Caco-2 (cell line): Measurements from ENCODE around the gene TMEM145. TPM values are rescaled to one million over a fixed set of nuclear protein-coding genes. Genes with fewer than 3 reads are reported as not detected.

Experiments
- BruUV-seq: library from RNA; stranded (reverse); fragments of 400-500 nt; replicated peaks from 2 replicates; lab custom pipeline; 2021; lab: Mats Ljungman, UMichigan
- CTCF ChIA-PET: fragments of 300-600 bp; sonication (Branson Sonifier 250); formaldehyde crosslinking; loops from one replicate; lab custom pipeline; 2022; ENCODE audit warnings: antibody characterized with exemption; lab: Charles Lee
- POLR2A ChIA-PET: fragments of 300-600 bp; sonication (Branson Sonifier 250); formaldehyde crosslinking; loops from one replicate; lab custom pipeline; 2022; ENCODE audit warnings: antibody characterized with exemption; lab: Charles Lee
- DNase-seq, 2 experiments: peaks; one replicate each; pipeline versions ENCODE4 v3.0.0 to v3.0.0-alpha.2; 2020 to 2022
- H3K27me3 ChIP-seq: replicated peaks from 2 replicates; pipeline ENCODE4 v1.6.0; 2011; ENCODE audit warnings: low read length; ENCODE audit not compliant: control insufficient read depth, insufficient read depth
- H3K36me3 ChIP-seq: 2 replicates; pipeline ENCODE4 v1.5.1; 2011; ENCODE audit warnings: low read length; ENCODE audit not compliant: control insufficient read depth, insufficient read depth
- H3K4me1 ChIP-seq: fragments of 250-450 bp; sonication (Bioruptor Pico); 2 replicates; pipeline ENCODE4 v1.5.1; 2020; ENCODE audit warnings: mild to moderate bottlenecking
- H3K4me3 ChIP-seq: 2 replicates; pipeline ENCODE4 v1.5.1; 2011; ENCODE audit warnings: low read depth, mild to moderate bottlenecking, control low read depth, low read length
- H3K9me3 ChIP-seq: fragments of 250-450 bp; sonication (Bioruptor Pico); 2 replicates; pipeline ENCODE4 v1.5.1; 2020; ENCODE audit warnings: mild to moderate bottlenecking, moderate library complexity
- H3K27ac Mint-ChIP-seq: one replicate; pipeline ENCODE4 v1.8.0; 2022; ENCODE audit warnings: mixed read lengths; ENCODE audit not compliant: unreplicated experiment
- H3K27me3 Mint-ChIP-seq: one replicate; pipeline ENCODE4 v1.8.0; 2022; ENCODE audit warnings: mixed read lengths; ENCODE audit not compliant: insufficient read depth, unreplicated experiment
- H3K36me3 Mint-ChIP-seq: one replicate; pipeline ENCODE4 v1.8.0; 2022; ENCODE audit warnings: mild to moderate bottlenecking, mixed read lengths; ENCODE audit not compliant: insufficient read depth, unreplicated experiment
- H3K4me1 Mint-ChIP-seq: one replicate; pipeline ENCODE4 v1.8.0; 2022; ENCODE audit warnings: low read depth, mixed read lengths; ENCODE audit not compliant: unreplicated experiment
- H3K4me3 Mint-ChIP-seq: one replicate; pipeline ENCODE4 v1.8.0; 2022; ENCODE audit warnings: mild to moderate bottlenecking, moderate library complexity, mixed read lengths; ENCODE audit not compliant: unreplicated experiment
- H3K9me3 Mint-ChIP-seq: one replicate; pipeline ENCODE4 v1.8.0; 2022; ENCODE audit warnings: mixed read lengths; ENCODE audit not compliant: unreplicated experiment
- CTCF ChIP-seq, 2 experiments: fragments of 200-600 bp in 1 of 2; IDR thresholded peaks; 1 replicate in 1 of 2; 2 replicates in 1 of 2; pipeline versions ENCODE4 v1.5.1 to v1.8.0; 2011 to 2022; ENCODE audit warnings: antibody characterized with exemption in 1 of 2, control low read depth in 1 of 2, inconsistent platforms in 1 of 2, low read depth in 1 of 2, low read length in 1 of 2, mild to moderate bottlenecking in 1 of 2, moderate library complexity in 1 of 2; ENCODE audit not compliant: insufficient read depth in 1 of 2, severe bottlenecking in 1 of 2, unreplicated experiment in 1 of 2
- intact Hi-C: fragments of 100-400 bp; cut with micrococcal nuclease; formaldehyde crosslinking; loops from one replicate; pipeline ENCODE4 v1.10.0; 2022; ENCODE audit not compliant: unreplicated experiment
- total RNA-seq: library from RNA; stranded (reverse); gene quantifications from 2 replicates; pipeline ENCODE4 v1.2.3, GENCODE V29; 2022

The TMEM145 gene
- total RNA-seq, 1 experiment from 2014 or later, result 2.2 TPM

DNA sequence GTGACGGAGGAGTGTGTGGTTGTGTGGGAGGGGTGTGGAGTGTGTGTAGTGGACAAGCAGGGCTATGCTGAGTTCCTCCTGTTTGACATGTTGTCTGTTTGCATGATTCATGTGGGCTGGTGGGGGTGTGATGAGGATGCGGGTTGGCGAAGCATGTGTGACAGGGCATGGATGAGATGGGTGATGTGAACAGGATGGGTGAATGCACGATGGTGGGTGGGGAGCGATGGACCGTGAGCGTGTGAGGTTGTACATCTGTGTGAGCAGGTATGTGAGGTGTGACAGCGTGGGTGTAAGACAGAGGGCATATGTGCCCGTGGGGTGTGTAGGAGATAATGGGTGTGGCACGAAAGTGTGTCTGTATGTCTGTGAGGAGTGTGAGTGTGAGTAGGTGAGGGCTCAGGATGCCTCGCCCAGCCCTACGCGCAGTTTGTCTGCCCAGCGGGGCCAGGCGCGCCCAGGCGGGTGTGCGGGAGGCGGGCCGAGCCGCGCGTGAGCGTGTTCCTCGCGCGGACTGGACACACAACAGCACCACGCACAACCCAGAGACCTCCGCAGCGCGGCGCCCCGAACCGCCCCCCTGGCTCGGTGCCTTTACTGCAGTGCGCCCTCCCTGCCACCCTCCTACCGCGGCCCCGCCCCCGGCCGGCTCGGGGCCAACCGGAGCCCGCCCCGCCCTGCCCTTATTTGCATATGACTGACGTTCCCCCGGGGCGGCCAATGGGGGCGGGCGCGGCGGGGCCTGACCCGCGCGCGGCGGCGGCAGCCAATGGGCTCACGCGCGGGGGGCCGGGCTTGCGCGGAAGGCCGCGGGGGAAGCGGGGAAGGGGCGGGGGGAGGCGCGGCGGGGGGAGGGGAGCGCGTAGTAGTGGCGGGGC, 29.7 kb upstream of the TMEM145 start:
- ChIA-PET CTCF (interaction anchor here (0.6 kb wide), 1 partner anchor 113 kb away, joined by 3 read pairs; no protein-coding TSS in a partner anchor), POLR2A (no interaction called here)
- H3K27me3 Mint-ChIP-seq, result no peaks in the 10 kb centered on the region
- Histone ChIP-seq H3K9me3 (no peaks in the 10 kb centered on the region), H3K27me3 (no peaks in the 10 kb centered on the region), H3K36me3 (no peaks in the 10 kb centered on the region), H3K4me3 (peak overlapping the region; percentile 79), H3K4me1 (peaks cover 40% of the 10 kb centered on the region)
- peak; percentile 95 to 98 for DNase-seq
- intact Hi-C loops, result loop anchor here (1.0 to 2.0 kb wide), 2 partner anchors 39 to 67 kb away; partner anchors contain the start of gene DEDD2
- TF ChIP-seq CTCF (IDR thresholded peaks at IDR 0.05; ENCODE audit: insufficient read depth in 1 of 2, low read depth in 1 of 2, low read length in 1 of 2, severe bottlenecking in 1 of 2, unreplicated experiment in 1 of 2), result no peak
- no peak overlapping the region for H3K27ac Mint-ChIP-seq
- H3K4me1 Mint-ChIP-seq, result peaks cover 29% of the 10 kb centered on the region
- TSS peak; percentile 55 for BruUV-seq
- no peak overlapping the region for H3K4me3 Mint-ChIP-seq
- peaks cover 30% of the 10 kb centered on the region for H3K36me3 Mint-ChIP-seq
- H3K9me3 Mint-ChIP-seq, result no peaks in the 10 kb centered on the region

DNA sequence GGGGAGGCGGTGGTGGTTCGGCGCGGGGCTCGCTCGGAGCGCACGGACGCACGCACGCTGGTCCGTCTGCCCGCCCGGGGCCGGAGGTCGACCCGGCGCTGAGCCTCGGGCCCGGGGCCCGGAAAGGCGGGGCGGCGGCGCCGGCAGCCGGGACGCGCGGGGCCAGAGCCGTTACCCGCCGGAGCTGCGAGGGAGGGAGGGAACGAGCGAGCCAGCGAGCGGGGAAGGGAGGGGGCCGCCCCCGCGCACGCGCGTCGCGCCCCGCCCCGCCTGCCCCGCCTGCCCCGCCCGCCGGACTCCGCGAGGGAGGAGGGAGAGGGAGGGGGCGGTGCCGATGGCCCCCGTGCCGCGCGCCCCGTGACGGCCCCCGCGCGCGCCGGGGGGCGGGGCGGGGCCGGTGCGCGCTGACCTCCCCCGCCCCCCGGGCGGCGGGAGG, 29.0 kb upstream of the TMEM145 start:
- no peak for TF ChIP-seq CTCF (IDR thresholded peaks at IDR 0.05; ENCODE audit: insufficient read depth in 1 of 2, low read depth in 1 of 2, low read length in 1 of 2, severe bottlenecking in 1 of 2, unreplicated experiment in 1 of 2)
- POLR2A ChIA-PET, result interaction anchor here (0.5 kb wide), 1 partner anchor 510 kb away, joined by 3 read pairs; no protein-coding TSS in a partner anchor
- H3K27ac Mint-ChIP-seq, result no peak overlapping the region
- H3K4me1 Mint-ChIP-seq, result peaks cover 26% of the 10 kb centered on the region
- no peaks in the 10 kb centered on the region for H3K27me3 ChIP-seq
- intact Hi-C loops, result no loop called here
- DNase-seq, result peak; percentile 85 to 89
- peak overlapping the region; percentile 64 for H3K4me3 ChIP-seq
- H3K4me3 Mint-ChIP-seq, result peak overlapping the region; percentile 96
- no peaks in the 10 kb centered on the region for H3K9me3 ChIP-seq
- peaks cover 38% of the 10 kb centered on the region for H3K4me1 ChIP-seq
- no TSS peak for BruUV-seq
- no peaks in the 10 kb centered on the region for H3K36me3 ChIP-seq
- no peaks in the 10 kb centered on the region for H3K27me3 Mint-ChIP-seq
- H3K9me3 Mint-ChIP-seq, result no peaks in the 10 kb centered on the region
- H3K36me3 Mint-ChIP-seq, result peaks cover 29% of the 10 kb centered on the region
- CTCF ChIA-PET, result interaction anchor here (0.6 kb wide), 1 partner anchor 112 kb away, joined by 3 read pairs; no protein-coding TSS in a partner anchor

- intact Hi-C loops, result no loop called here
- peak in 1 of 2 experiments; percentile 42 for DNase-seq
- no peaks in the 10 kb centered on the region for H3K9me3 ChIP-seq
- H3K27me3 Mint-ChIP-seq, result no peaks in the 10 kb centered on the region
- H3K4me1 ChIP-seq, result peaks cover 32% of the 10 kb centered on the region
- no peaks in the 10 kb centered on the region for H3K9me3 Mint-ChIP-seq
- CTCF ChIA-PET, result interaction anchor here (0.6 to 0.7 kb wide), 2 partner anchors 42 to 48 kb away, joined by 3 to 4 read pairs; no protein-coding TSS in a partner anchor
- H3K27me3 ChIP-seq, result no peaks in the 10 kb centered on the region
- no peaks in the 10 kb centered on the region for H3K36me3 ChIP-seq
- BruUV-seq, result no TSS peak
- H3K36me3 Mint-ChIP-seq, result peaks cover 23% of the 10 kb centered on the region
- TF ChIP-seq CTCF (IDR thresholded peaks at IDR 0.05; ENCODE audit: insufficient read depth in 1 of 2, low read depth in 1 of 2, low read length in 1 of 2, severe bottlenecking in 1 of 2, unreplicated experiment in 1 of 2), result no peak
- H3K27ac Mint-ChIP-seq, result peak overlapping the region; percentile 61
- H3K4me3 Mint-ChIP-seq, result peak overlapping the region; percentile 96
- H3K4me3 ChIP-seq, result peak overlapping the region; percentile 64
- POLR2A ChIA-PET, result interaction anchor here (0.5 to 0.6 kb wide), 2 partner anchors 42 to 511 kb away, joined by 3 read pairs; partner anchors contain the start of gene GSK3A
- H3K4me1 Mint-ChIP-seq, result peaks cover 19% of the 10 kb centered on the region
These were observed 28.3 kb upstream of the TMEM145 start for GRCh38 chr19:42284591-42285341.
